GM19043 (cell line): ENCODE measurements around the gene KCNV2.

ENCODE experiments used
- ATAC-seq: cut with Tn5 transposase; IDR thresholded peaks from one replicate; pipeline ENCODE4 v1.9.1; 2021; ENCODE audit warnings: low read depth; ENCODE audit not compliant: unreplicated experiment

Gene KCNV2

DNA sequence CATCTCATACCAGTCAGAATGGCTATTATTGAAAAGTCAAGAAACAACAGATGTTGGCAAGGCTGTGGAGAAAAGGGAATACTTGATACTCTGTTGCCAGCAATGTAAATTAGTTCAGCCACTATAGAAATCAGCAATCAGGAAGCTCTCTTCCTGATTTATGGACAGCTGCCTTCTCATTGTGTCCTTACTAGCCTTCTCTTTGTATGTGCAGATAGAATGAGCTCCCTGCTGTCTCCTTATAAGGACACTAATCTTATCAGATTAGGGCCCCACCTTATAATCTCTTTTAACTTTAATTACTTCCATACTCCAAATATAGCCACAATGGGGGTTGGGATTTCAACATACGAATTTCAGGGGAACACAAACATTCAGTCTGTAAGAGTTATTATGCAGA is 38.0 kb downstream of the KCNV2 start:
- no peak for ATAC-seq

GRCh38 chr9:2758162-2758897 is 41.0 kb downstream of the KCNV2 start:
- ATAC-seq = no peak

DNA sequence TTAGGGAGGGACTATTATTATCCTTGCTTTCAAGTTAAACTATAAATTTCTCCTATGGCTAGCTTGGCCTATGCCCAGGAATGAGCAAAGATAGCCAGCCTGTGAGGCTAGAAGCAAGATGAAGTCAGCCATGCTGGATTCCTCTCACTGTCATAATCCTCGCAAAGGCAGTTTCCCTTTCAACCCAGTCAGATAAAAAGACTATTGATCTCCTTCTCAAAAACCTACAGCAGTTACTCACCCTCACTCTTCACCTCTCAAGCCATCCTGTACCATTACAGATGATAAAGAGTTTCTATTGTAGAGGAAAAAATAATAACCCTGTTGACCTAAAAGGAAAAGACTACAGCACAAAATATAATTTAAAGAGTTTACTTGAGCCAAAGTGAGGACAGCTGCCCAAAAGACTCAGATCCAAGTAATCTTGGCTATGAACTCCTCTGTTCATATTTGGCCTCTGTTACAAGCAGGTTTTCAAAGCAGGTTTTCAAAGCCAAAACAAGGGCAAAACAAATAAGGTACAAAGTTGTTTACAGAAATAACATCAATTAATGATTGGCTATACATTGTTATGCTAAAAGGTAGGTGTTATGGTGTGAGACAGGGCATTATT is 41.7 kb downstream of the KCNV2 start:
- no peak for ATAC-seq

GRCh38 chr9:2761424-2761823 is 44.1 kb downstream of the KCNV2 start:
- ATAC-seq = peak; percentile 59

DNA sequence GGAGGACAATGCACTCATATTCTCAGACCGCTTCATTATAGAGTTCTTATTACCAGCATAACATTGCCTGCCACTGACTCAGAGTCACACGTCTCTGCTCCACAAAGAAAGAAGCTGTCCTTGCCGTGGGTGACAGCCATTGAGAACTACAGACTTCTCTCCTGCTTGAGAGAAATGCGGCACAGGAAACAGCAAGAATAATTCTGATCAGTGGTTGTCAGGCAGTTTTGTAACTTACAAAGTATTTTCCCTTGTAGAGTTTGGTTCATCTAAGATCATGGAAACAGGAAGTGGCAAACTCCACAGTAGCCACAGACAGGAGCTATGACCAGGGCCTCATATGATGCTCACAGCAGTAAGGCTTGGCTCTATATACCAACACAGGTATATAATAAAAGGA is 47.0 kb downstream of the KCNV2 start:
- ATAC-seq = peak; percentile 48

- ATAC-seq = no peak
These were observed 48.1 kb downstream of the KCNV2 start for GRCh38 chr9:2765250-2765880.

GRCh38 chr9:2767800-2768677 is 50.7 kb downstream of the KCNV2 start:
- no peak for ATAC-seq

DNA sequence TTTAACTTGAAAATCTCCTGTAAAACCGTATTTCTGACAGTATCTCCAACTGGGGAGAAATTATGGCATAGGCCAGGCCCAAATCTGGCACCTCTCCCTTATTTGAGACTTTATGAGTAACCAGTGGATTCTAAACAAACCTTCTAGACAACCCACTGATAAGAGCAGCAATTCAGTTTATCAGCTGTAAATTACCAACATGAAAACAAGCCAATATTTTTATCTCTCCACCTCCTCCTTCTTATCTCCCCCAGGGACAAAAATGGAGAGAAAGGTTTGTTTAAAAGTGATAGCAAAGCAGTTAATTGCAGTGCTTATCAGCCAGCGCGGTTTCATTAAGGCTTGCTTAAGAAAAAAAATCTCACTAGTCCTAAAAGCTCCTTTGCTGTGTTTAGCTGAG is 53.8 kb downstream of the KCNV2 start:
- ATAC-seq = no peak

GRCh38 chr9:2771661-2772060 is 54.4 kb downstream of the KCNV2 start:
- no peak for ATAC-seq

- ATAC-seq = no peak
These were observed 60.1 kb downstream of the KCNV2 start for GRCh38 chr9:2777454-2777853.

- ATAC-seq = no peak
These were observed 61.5 kb downstream of the KCNV2 start for GRCh38 chr9:2778816-2779215.
